GM23338 (cell line): ENCODE measurements around the gene KLF11. TPM values are rescaled to one million over a fixed set of nuclear protein-coding genes. Genes with fewer than 3 reads are reported as not detected.

Experiments used
- ATAC-seq: fragments of 200-7000 bp; cut with Tn5 transposase; 3 replicates; pipeline ENCODE4 v1.9.1; 2020
- DNase-seq: peaks from one replicate; pipeline ENCODE4 v3.0.0-alpha.2; 2015; ENCODE audit warnings: low spot score
- H2AFZ ChIP-seq: fragments of 200-600 bp; sonication (generic); 2 replicates; pipeline ENCODE4 v1.8.0; 2016; ENCODE audit warnings: antibody characterized with exemption, mild to moderate bottlenecking, moderate library complexity
- H3F3A ChIP-seq: fragments of 200-600 bp; sonication (generic); replicated peaks from 2 replicates; pipeline ENCODE4 v1.8.0; 2017; ENCODE audit warnings: antibody characterized with exemption, mixed run types, low read depth
- H3K27ac ChIP-seq: fragments of 200-600 bp; sonication (generic); 2 replicates; pipeline ENCODE4 v1.6.1; 2016; ENCODE audit warnings: low read depth
- H3K27me3 ChIP-seq: fragments of 200-600 bp; sonication (generic); 2 replicates; pipeline ENCODE4 v1.8.0; 2016; ENCODE audit warnings: mild to moderate bottlenecking, mixed run types, moderate library complexity; ENCODE audit not compliant: insufficient read depth
- H3K36me3 ChIP-seq: fragments of 200-600 bp; sonication (generic); 2 replicates; pipeline ENCODE4 v1.8.0; 2016; ENCODE audit warnings: mild to moderate bottlenecking; ENCODE audit not compliant: insufficient read depth
- H3K4me1 ChIP-seq: fragments of 200-600 bp; sonication (generic); 2 replicates; pipeline ENCODE4 v1.8.0; 2016; ENCODE audit warnings: mild to moderate bottlenecking, moderate library complexity; ENCODE audit not compliant: insufficient read depth
- H3K4me2 ChIP-seq: fragments of 200-600 bp; sonication (generic); 2 replicates; pipeline ENCODE4 v1.7.1; 2017; ENCODE audit warnings: mixed run types
- H3K4me3 ChIP-seq: fragments of 200-600 bp; sonication (generic); 2 replicates; pipeline ENCODE4 v1.6.1; 2016; ENCODE audit warnings: mixed run types
- H3K79me2 ChIP-seq: fragments of 200-600 bp; sonication (generic); replicated peaks from 2 replicates; pipeline ENCODE4 v1.8.0; 2017; ENCODE audit warnings: mild to moderate bottlenecking; ENCODE audit not compliant: insufficient read depth
- H3K9me2 ChIP-seq: fragments of 200-600 bp; sonication (generic); 2 replicates; pipeline ENCODE4 v1.8.0; 2017; ENCODE audit not compliant: insufficient read depth
- H4K20me1 ChIP-seq: fragments of 200-600 bp; sonication (generic); replicated peaks from 2 replicates; pipeline ENCODE4 v1.8.0; 2017; ENCODE audit warnings: mild to moderate bottlenecking; ENCODE audit not compliant: insufficient read depth
- H3K27ac Mint-ChIP-seq: 2 replicates; pipeline ENCODE4 v1.8.0; 2020; ENCODE audit warnings: inconsistent platforms, mild to moderate bottlenecking, moderate library complexity, mixed read lengths
- H3K27me3 Mint-ChIP-seq: 3 replicates; pipeline ENCODE4 v1.8.0; 2022; ENCODE audit warnings: low read depth, mild to moderate bottlenecking, moderate library complexity, mixed read lengths, inconsistent platforms; ENCODE audit not compliant: insufficient read depth, poor library complexity
- H3K36me3 Mint-ChIP-seq: 3 replicates; pipeline ENCODE4 v1.8.0; 2021; ENCODE audit warnings: low read depth, mild to moderate bottlenecking, inconsistent platforms, moderate library complexity, mixed read lengths
- H3K4me1 Mint-ChIP-seq: 3 replicates; pipeline ENCODE4 v1.8.0; 2020; ENCODE audit warnings: mild to moderate bottlenecking, inconsistent platforms, mixed read lengths
- H3K4me3 Mint-ChIP-seq: 3 replicates; pipeline ENCODE4 v1.8.0; 2021; ENCODE audit warnings: moderate library complexity, mild to moderate bottlenecking, inconsistent platforms, mixed read lengths
- H3K9me3 Mint-ChIP-seq: 3 replicates; pipeline ENCODE4 v1.8.0; 2020; ENCODE audit warnings: moderate library complexity, mild to moderate bottlenecking, inconsistent platforms, mixed read lengths
- CREB1 ChIP-seq: fragments of 250-450 bp; sonication (Bioruptor Pico); IDR thresholded peaks from 2 replicates; pipeline ENCODE4 v1.5.0; 2020; ENCODE audit warnings: low read depth, mild to moderate bottlenecking, moderate library complexity
- EZH2 ChIP-seq: fragments of 200-600 bp; sonication (generic); IDR thresholded peaks from one replicate; pipeline ENCODE4 v1.8.0; 2017; ENCODE audit warnings: antibody characterized with exemption, mild to moderate bottlenecking, low read depth; ENCODE audit not compliant: unreplicated experiment
- ZNF114 ChIP-seq: fragments of 250-450 bp; sonication (Bioruptor Pico); IDR thresholded peaks from 2 replicates; pipeline ENCODE4 v1.5.0; 2020; ENCODE audit warnings: mild to moderate bottlenecking, moderate library complexity
- polyA plus RNA-seq: library from polyadenylated mRNA; unstranded; fragments of >200 nt; fragmentation: Nextera tagmentation; extraction: Ambion mirVana; gene quantifications from 2 replicates; pipeline ENCODE4 v1.2.1, GENCODE V29; 2016
- total RNA-seq: library from RNA; depleted of rRNA; stranded (reverse); fragments of >200 nt; shearing (Covaris generic); gene quantifications from 2 replicates; pipeline ENCODE4 v1.2.3, GENCODE V29; 2014
- TF ChIP-seq, protein P1 (sequence below), 2 experiments: fragments of 200-600 bp in 1 of 2; sonication (generic) in 1 of 2; conservative IDR thresholded peaks; 2 replicates each; pipeline versions ENCODE4 v1.5.1 to v1.6.1; 2016 to 2017; ENCODE audit warnings: antibody characterized with exemption in 2 of 2, low read depth in 2 of 2, mild to moderate bottlenecking in 2 of 2, moderate library complexity in 1 of 2
- TF ChIP-seq, protein P2 (sequence below): fragments of 250-450 bp; sonication (Bioruptor Pico); IDR thresholded peaks from 2 replicates; pipeline ENCODE4 v1.5.0; 2020; ENCODE audit warnings: mild to moderate bottlenecking, moderate library complexity

KLF11 gene
- total and polyA plus RNA-seq, 2 experiments from 2014 or later = 1.4 to 5.6 TPM

DNA sequence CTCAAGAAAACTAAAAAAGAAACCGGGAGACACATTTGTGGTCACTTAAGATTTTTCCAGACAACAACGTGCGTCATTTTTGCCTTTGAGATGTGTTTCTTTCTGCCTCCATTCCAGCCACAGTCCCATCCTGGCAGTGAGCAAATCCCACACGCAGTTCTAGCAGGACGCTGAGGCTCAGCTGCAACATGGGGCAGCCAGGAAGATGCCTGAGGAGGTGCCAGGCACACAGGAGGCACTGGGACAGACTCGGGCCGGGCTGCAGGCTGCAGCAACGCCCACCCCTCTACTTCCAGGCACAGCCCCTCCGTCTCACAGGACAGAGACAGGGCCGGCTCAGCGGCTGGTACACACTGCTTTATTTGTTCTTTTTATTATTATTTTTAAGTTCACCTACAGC lies 13.1 kb downstream of the KLF11 start:
- H3K27me3 ChIP-seq = no peaks in the 10 kb centered on the region
- H3K9me2 ChIP-seq = no peaks in the 10 kb centered on the region
- Mint-ChIP-seq H3K36me3 (peaks cover 6% of the 10 kb centered on the region; the same call in 2 of the 3 replicates), H3K9me3 (no peaks in the 10 kb centered on the region), H3K4me3 (peak overlapping the region; percentile 75), H3K27me3 (peaks cover 10% of the 10 kb centered on the region), H3K27ac (no peak overlapping the region), H3K4me1 (peaks cover 23% of the 10 kb centered on the region)
- H3K36me3 ChIP-seq = no peaks in the 10 kb centered on the region
- peaks cover 11% of the 10 kb centered on the region; the same call in 1 of the 2 replicates for H3K4me1 ChIP-seq
- H3K4me2 ChIP-seq = peak overlapping the region; percentile 84
- no peak overlapping the region for H3K27ac ChIP-seq
- no peak for TF ChIP-seq EZH2
- TF ChIP-seq, protein P1, sequence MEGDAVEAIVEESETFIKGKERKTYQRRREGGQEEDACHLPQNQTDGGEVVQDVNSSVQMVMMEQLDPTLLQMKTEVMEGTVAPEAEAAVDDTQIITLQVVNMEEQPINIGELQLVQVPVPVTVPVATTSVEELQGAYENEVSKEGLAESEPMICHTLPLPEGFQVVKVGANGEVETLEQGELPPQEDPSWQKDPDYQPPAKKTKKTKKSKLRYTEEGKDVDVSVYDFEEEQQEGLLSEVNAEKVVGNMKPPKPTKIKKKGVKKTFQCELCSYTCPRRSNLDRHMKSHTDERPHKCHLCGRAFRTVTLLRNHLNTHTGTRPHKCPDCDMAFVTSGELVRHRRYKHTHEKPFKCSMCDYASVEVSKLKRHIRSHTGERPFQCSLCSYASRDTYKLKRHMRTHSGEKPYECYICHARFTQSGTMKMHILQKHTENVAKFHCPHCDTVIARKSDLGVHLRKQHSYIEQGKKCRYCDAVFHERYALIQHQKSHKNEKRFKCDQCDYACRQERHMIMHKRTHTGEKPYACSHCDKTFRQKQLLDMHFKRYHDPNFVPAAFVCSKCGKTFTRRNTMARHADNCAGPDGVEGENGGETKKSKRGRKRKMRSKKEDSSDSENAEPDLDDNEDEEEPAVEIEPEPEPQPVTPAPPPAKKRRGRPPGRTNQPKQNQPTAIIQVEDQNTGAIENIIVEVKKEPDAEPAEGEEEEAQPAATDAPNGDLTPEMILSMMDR (conservative IDR thresholded peaks at IDR 0.05; ENCODE audit: low read depth in 2 of 2) = no peak
- TF ChIP-seq CREB1 (CRISPR knock-in tag) = no peak
- no peak for TF ChIP-seq ZNF114 (CRISPR knock-in tag)
- TF ChIP-seq, protein P2, sequence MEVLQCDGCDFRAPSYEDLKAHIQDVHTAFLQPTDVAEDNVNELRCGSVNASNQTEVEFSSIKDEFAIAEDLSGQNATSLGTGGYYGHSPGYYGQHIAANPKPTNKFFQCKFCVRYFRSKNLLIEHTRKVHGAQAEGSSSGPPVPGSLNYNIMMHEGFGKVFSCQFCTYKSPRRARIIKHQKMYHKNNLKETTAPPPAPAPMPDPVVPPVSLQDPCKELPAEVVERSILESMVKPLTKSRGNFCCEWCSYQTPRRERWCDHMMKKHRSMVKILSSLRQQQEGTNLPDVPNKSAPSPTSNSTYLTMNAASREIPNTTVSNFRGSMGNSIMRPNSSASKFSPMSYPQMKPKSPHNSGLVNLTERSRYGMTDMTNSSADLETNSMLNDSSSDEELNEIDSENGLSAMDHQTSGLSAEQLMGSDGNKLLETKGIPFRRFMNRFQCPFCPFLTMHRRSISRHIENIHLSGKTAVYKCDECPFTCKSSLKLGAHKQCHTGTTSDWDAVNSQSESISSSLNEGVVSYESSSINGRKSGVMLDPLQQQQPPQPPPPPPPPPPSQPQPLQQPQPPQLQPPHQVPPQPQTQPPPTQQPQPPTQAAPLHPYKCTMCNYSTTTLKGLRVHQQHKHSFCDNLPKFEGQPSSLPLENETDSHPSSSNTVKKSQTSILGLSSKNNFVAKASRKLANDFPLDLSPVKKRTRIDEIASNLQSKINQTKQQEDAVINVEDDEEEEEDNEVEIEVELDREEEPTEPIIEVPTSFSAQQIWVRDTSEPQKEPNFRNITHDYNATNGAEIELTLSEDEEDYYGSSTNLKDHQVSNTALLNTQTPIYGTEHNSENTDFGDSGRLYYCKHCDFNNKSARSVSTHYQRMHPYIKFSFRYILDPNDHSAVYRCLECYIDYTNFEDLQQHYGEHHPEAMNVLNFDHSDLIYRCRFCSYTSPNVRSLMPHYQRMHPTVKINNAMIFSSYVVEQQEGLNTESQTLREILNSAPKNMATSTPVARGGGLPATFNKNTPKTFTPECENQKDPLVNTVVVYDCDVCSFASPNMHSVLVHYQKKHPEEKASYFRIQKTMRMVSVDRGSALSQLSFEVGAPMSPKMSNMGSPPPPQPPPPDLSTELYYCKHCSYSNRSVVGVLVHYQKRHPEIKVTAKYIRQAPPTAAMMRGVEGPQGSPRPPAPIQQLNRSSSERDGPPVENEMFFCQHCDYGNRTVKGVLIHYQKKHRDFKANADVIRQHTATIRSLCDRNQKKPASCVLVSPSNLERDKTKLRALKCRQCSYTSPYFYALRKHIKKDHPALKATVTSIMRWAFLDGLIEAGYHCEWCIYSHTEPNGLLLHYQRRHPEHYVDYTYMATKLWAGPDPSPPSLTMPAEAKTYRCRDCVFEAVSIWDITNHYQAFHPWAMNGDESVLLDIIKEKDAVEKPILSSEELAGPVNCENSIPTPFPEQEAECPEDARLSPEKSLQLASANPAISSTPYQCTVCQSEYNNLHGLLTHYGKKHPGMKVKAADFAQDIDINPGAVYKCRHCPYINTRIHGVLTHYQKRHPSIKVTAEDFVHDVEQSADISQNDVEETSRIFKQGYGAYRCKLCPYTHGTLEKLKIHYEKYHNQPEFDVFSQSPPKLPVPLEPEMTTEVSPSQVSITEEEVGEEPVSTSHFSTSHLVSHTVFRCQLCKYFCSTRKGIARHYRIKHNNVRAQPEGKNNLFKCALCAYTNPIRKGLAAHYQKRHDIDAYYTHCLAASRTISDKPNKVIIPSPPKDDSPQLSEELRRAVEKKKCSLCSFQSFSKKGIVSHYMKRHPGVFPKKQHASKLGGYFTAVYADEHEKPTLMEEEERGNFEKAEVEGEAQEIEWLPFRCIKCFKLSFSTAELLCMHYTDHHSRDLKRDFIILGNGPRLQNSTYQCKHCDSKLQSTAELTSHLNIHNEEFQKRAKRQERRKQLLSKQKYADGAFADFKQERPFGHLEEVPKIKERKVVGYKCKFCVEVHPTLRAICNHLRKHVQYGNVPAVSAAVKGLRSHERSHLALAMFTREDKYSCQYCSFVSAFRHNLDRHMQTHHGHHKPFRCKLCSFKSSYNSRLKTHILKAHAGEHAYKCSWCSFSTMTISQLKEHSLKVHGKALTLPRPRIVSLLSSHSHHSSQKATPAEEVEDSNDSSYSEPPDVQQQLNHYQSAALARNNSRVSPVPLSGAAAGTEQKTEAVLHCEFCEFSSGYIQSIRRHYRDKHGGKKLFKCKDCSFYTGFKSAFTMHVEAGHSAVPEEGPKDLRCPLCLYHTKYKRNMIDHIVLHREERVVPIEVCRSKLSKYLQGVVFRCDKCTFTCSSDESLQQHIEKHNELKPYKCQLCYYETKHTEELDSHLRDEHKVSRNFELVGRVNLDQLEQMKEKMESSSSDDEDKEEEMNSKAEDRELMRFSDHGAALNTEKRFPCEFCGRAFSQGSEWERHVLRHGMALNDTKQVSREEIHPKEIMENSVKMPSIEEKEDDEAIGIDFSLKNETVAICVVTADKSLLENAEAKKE (CRISPR knock-in tag) = no peak
- no peak for DNase-seq
- H2AFZ ChIP-seq = no peak overlapping the region
- no peaks in the 10 kb centered on the region for H3K79me2 ChIP-seq
- peak overlapping the region; percentile 54 for H3K4me3 ChIP-seq
- H3F3A ChIP-seq = peaks cover 13% of the 10 kb centered on the region; the same call in 1 of the 2 replicates
- H4K20me1 ChIP-seq = no peaks in the 10 kb centered on the region
- ATAC-seq = peak; percentile 2; the same call in 1 of the 3 replicates
